ENCODE measurements around the gene VTA1. TPM values are rescaled to one million over a fixed set of nuclear protein-coding genes. Genes with fewer than 3 reads are reported as not detected.

The VTA1 gene
- polyA plus RNA-seq, 3 donors = 15.9 to 97.3 (median 74.8) TPM

DNA sequence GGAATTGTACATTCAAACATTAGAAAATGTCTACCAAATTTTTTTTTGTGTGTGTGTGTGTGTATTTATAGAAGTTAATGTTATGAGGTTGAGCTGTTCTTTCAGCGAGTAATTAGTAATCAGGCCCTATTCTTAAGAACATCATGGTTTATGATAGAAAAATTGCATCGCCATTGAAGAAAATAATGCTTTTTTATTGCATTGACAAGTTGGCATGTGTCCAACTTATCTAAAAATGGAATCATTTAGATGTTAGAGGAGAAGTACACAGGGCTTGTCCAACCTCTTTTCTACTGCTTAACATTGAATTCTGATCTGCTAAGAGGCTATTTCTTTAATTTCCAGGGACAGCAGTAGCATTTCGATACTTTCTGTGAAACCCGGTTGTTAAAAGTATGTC is 93.1 kb downstream of the VTA1 start:
- Histone ChIP-seq H3K4me2 (replicated peaks; ENCODE audit: extremely low read depth, low read length, poor library complexity, severe bottlenecking) (no peak overlapping the region), H4K20me1 (ENCODE audit: insufficient read depth, low read length) (no peaks in the 10 kb centered on the region), H3K4me1 (ENCODE audit: control insufficient read depth in 1 of 2, insufficient read depth in 2 of 2, low read length in 2 of 2) (peaks cover 0 to 10% of the 10 kb centered on the region in 2 donors), H3K27me3 (ENCODE audit: control insufficient read depth in 2 of 2, insufficient read depth in 2 of 2, low read length in 2 of 2) (no peaks in the 10 kb centered on the region), H3K79me2 (ENCODE audit: insufficient read depth, low read length) (no peaks in the 10 kb centered on the region), H3K4me3 (replicated peaks in 1 of 3; ENCODE audit: low read depth in 2 of 3, low read length in 3 of 3) (no peak overlapping the region), H2AFZ (ENCODE audit: insufficient read depth, low read depth, low read length, poor library complexity, severe bottlenecking) (no peak overlapping the region), H3K9ac (ENCODE audit: insufficient read depth, low read length, poor library complexity, severe bottlenecking) (no peak overlapping the region), H3K9me3 (replicated peaks in 1 of 2; ENCODE audit: control insufficient read depth in 1 of 2, insufficient read depth in 1 of 2, low read length in 2 of 2) (no peaks in the 10 kb centered on the region), H3K36me3 (replicated peaks in 1 of 2; ENCODE audit: control insufficient read depth in 1 of 2, insufficient read depth in 2 of 2, low read length in 2 of 2) (no peaks in the 10 kb centered on the region), H3K27ac (ENCODE audit: low read depth in 1 of 2, low read length in 2 of 2) (no peak overlapping the region)
- Mint-ChIP-seq H3K4me1 (peaks cover 6% of the 10 kb centered on the region), H3K9me3 (peaks cover 0 to 2% (median 0%) of the 10 kb centered on the region in 7 donors), H3K27ac (no peak overlapping the region), H3K4me3 (no peak overlapping the region), H3K36me3 (no peaks in the 10 kb centered on the region), H3K27me3 (ENCODE audit: low read depth in 3 of 3) (no peaks in the 10 kb centered on the region)
- 100% methylated on average over 1 of the region's 4 CpGs for WGBS (ENCODE audit: insufficient coverage)
- intact Hi-C loops (cut with micrococcal nuclease) = no loop called here
- TF ChIP-seq, protein P1, sequence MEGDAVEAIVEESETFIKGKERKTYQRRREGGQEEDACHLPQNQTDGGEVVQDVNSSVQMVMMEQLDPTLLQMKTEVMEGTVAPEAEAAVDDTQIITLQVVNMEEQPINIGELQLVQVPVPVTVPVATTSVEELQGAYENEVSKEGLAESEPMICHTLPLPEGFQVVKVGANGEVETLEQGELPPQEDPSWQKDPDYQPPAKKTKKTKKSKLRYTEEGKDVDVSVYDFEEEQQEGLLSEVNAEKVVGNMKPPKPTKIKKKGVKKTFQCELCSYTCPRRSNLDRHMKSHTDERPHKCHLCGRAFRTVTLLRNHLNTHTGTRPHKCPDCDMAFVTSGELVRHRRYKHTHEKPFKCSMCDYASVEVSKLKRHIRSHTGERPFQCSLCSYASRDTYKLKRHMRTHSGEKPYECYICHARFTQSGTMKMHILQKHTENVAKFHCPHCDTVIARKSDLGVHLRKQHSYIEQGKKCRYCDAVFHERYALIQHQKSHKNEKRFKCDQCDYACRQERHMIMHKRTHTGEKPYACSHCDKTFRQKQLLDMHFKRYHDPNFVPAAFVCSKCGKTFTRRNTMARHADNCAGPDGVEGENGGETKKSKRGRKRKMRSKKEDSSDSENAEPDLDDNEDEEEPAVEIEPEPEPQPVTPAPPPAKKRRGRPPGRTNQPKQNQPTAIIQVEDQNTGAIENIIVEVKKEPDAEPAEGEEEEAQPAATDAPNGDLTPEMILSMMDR (IDR thresholded peaks at IDR 0.05) = no peak
- DNase-seq = no peak

DNA sequence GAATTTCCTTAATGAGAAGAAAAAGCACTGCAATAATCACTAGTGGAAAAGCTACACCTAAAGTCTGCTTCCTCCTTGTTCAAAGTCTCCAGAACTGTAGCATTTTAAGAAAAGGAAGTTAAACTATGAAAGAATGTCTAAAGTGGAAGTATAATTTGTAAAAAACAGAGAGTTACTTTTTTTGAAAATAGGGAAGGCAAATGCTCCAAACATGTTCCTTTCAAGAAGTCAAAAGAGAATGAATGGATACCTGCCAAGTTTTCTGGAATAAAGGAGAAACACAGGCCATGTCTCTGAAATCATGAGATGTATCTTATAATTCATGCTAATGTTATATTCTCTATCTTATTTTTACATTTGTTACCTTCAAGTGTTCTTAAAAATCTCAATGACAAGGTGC is 94.0 kb downstream of the VTA1 start:
- Mint-ChIP-seq H3K27me3 (ENCODE audit: low read depth in 3 of 3) (no peaks in the 10 kb centered on the region), H3K9me3 (peaks cover 0 to 2% (median 0%) of the 10 kb centered on the region in 7 donors), H3K27ac (no peak overlapping the region), H3K36me3 (no peaks in the 10 kb centered on the region), H3K4me1 (peaks cover 6% of the 10 kb centered on the region), H3K4me3 (no peak overlapping the region)
- TF ChIP-seq, protein P1 (IDR thresholded peaks at IDR 0.05) = no peak
- H4K20me1 ChIP-seq (ENCODE audit: insufficient read depth, low read length) = no peaks in the 10 kb centered on the region
- no peaks in the 10 kb centered on the region for H3K36me3 ChIP-seq (replicated peaks in 1 of 2; ENCODE audit: control insufficient read depth in 1 of 2, insufficient read depth in 2 of 2, low read length in 2 of 2)
- H2AFZ ChIP-seq (ENCODE audit: insufficient read depth, low read depth, low read length, poor library complexity, severe bottlenecking) = no peak overlapping the region
- intact Hi-C loops (cut with micrococcal nuclease) = no loop called here
- no peak for DNase-seq
- H3K9ac ChIP-seq (ENCODE audit: insufficient read depth, low read length, poor library complexity, severe bottlenecking) = no peak overlapping the region
- no peaks in the 10 kb centered on the region for H3K79me2 ChIP-seq (ENCODE audit: insufficient read depth, low read length)
- H3K27me3 ChIP-seq (ENCODE audit: control insufficient read depth in 2 of 2, insufficient read depth in 2 of 2, low read length in 2 of 2) = no peaks in the 10 kb centered on the region
- H3K27ac ChIP-seq (ENCODE audit: low read depth in 1 of 2, low read length in 2 of 2) = no peak overlapping the region
- no peak overlapping the region for H3K4me2 ChIP-seq (replicated peaks; ENCODE audit: extremely low read depth, low read length, poor library complexity, severe bottlenecking)
- H3K4me1 ChIP-seq (ENCODE audit: control insufficient read depth in 1 of 2, insufficient read depth in 2 of 2, low read length in 2 of 2) = peaks cover 0 to 10% of the 10 kb centered on the region in 2 donors
- H3K9me3 ChIP-seq (replicated peaks in 1 of 2; ENCODE audit: control insufficient read depth in 1 of 2, insufficient read depth in 1 of 2, low read length in 2 of 2) = no peaks in the 10 kb centered on the region
- no peak overlapping the region for H3K4me3 ChIP-seq (replicated peaks in 1 of 3; ENCODE audit: low read depth in 2 of 3, low read length in 3 of 3)
